Smooth muscle cell of the brain vasculature (primary cell): ENCODE measurements around the gene RPRD1B.
A peak's percentile ranks its signal among the peaks of the same experiment; 100 is the strongest.
"Not testable (repeated sequence)": the region's sequence is repeated elsewhere in the genome, so short reads cannot be mapped to it uniquely, and the experiment has no call there.

Experiments used
- DNase-seq: peaks from one replicate; pipeline ENCODE4 v3.0.0-alpha.2; 2012; ENCODE audit warnings: low read depth, low spot score

The RPRD1B gene

DNA sequence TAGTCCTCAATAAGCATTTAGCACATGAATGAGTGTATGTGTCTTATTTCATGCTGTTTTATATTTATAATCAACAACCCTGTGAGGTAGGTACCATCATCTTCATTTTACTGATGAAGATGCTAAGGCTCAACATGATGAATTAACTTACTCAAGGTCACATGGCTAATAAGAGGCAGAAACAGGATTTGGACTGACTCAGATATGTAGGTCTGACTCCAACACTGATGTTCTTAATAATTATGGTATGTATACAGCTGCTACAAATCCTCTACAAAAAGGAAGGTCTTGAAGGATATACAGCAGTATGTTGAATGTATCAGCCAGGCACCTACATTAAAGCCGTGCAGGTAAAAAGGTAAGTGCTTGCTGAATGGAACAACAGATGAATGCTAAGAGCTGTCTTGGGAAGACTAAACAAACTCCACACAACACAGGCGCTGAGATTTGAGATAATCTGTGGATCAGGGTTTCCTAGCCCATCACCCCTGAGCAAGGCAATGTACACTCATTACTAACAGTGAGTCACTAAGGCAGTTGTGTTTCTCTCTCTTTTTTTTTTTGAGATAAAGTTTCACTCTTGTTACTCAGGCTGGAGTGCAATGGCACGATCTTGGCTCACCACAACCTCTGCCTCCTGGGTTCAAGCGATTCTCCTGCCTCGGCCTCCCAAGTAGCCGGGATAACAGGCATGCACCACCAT is 32.2 kb upstream of the RPRD1B start:
- no peak for DNase-seq

- no peak for DNase-seq
Measured at GRCh38 chr20:38001981-38002380, 31.6 kb upstream of the RPRD1B start.

- no peak for DNase-seq
Measured at GRCh38 chr20:38002422-38002821, 31.1 kb upstream of the RPRD1B start.

GRCh38 chr20:38004416-38004815 is 29.1 kb upstream of the RPRD1B start:
- DNase-seq = no peak

GRCh38 chr20:38005903-38006302 is 27.6 kb upstream of the RPRD1B start:
- no peak for DNase-seq

GRCh38 chr20:38007526-38007925 is 26.0 kb upstream of the RPRD1B start:
- no peak for DNase-seq

GRCh38 chr20:38008233-38008944 is 25.2 kb upstream of the RPRD1B start:
- no peak for DNase-seq

DNA sequence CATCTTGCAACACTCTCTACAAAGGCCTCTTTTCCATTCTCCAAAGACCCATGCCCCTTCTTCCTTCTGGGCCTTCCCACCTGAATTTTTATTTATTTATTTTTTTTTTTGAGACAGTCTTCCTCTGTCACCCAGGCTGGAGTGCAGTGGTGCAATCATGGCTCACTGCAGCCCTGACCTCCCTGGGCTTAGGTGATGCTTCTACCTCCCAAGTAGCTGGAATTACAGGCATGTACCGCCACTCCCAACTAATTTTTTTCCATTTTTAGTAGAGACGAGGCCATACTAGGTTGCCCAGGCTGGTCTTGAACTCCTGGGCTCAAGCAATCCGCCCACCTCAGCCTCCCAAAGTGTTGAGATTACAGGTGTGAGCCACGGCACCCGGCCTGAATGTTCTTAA is 24.1 kb upstream of the RPRD1B start:
- DNase-seq = not testable (repeated sequence)

DNA sequence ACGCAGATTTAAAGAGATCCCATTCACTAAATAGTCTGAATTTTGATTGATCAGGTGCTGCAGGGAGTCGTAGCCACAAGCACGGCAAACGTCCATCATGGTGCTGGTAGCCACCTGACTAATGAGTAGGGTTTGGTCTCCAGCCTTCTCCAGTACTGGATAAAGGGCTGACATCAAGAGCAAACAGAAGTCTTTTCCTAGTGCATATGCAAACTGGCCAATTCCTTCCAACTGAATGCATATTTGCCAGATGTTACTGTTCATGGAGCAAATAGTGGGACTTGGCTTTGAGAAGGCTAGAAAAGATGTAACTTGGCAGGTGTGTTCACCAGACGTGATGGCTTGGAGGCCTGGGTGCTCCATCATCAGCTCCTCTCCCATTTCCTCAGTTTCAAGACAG is 21.9 kb upstream of the RPRD1B start:
- DNase-seq = no peak

GRCh38 chr20:38012332-38012731 is 21.2 kb upstream of the RPRD1B start:
- DNase-seq = no peak

DNA sequence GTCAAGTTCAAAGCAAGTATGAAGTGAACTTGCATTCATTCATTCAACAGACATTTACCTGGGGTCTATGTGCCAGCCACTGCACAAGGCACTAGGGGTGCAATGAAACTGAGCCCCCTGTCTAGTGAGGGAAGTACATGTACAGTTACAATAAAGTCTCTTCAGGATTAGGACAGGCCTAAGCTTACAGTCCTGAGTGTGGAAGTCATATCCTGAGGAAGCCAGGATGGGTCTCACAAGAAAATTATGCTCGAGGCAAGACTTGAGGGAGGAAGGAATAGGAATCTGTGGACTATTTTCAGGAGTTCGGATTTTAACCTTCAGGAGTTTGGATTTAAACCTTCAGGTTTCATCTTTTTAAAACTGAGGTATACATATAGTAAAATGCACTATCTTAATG is 19.7 kb upstream of the RPRD1B start:
- no peak for DNase-seq

GRCh38 chr20:38017959-38018358 is 15.6 kb upstream of the RPRD1B start:
- DNase-seq = no peak

GRCh38 chr20:38018385-38018784 is 15.2 kb upstream of the RPRD1B start:
- DNase-seq = no peak

DNA sequence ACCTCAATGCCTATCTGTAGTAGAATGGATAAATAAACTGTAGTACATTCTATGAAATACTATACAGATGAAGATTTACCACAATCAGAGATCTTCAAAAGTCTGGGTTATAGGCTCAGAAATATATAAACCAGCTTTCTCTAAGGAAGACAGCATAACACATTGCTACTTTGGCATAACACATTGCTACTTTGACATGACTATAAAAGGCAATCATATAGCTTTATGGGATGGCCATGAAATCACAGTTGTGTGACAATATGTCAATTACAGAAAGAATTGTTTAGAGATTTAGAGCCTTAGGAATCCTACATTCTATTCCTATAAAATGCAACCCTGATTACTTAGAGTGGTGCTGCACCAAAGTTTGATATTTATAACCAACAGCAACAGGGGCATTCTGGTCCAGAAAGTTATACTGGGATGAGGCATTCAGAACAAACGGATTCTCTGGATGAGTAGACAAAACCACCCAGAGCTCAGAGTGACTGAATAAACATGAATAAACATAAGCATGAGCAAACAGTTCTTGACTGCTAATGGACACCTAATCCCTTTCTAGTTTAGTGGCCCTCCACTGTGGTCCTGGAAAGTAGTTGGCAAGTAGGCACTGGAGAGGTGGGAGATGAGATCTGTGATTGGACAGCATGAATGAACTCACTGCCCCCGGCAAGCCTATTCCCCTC is 12.3 kb upstream of the RPRD1B start:
- DNase-seq = no peak

GRCh38 chr20:38023181-38024001 is 10.2 kb upstream of the RPRD1B start:
- peak; percentile 77 for DNase-seq

GRCh38 chr20:38024496-38024895 is 9.1 kb upstream of the RPRD1B start:
- DNase-seq = no peak

- no peak for DNase-seq
Measured at GRCh38 chr20:38029453-38029852, 4.1 kb upstream of the RPRD1B start.

DNA sequence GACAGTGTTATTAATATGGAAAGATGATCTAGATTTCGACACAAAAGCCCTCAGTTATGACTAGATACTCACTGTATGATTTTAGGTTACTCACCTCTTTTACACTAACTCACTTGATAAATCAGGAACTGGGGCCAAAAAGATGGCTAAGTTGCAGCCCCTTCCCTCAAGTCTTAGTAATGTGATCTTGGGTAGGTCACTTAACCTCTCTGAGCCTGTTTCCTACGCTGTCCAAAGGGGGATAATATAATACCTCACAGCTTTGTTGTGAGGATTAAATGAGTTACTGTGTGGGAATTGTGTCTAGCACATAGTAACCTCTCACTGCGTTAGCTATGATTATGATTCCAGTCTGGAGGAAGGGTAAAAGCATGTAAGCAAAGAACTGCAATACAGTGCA is 1.6 kb upstream of the RPRD1B start:
- DNase-seq = no peak

- DNase-seq = no peak
Measured at GRCh38 chr20:38032585-38033329, 789 bp upstream of the RPRD1B start.

DNA sequence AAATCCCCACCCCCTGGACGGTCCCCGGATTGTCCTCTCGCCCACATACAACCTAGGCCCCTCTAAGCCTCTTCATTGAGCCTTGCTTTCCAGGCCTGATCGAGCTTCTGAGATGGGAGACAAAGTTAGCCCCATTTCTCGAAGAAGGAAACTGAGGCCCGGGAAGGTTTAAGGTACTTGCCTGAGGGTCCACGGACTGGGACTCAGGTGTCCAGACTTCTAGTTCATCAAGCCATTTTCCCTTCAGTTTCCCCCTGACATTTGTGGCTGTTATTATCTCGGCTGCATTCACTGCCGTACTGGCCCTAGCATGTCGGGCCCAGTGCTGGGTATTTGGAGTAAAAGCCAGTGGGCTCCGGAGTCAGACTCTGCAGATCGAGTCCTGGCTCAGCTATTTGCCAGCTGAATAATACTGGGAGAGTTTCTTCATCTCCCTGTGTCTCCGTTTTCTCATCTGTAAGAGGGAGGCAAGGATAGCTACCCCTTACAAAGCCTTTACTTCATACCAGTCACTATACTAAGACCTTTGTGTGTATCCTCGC is 633 bp downstream of the RPRD1B start:
- no peak for DNase-seq

GRCh38 chr20:38034961-38035360 is 1.4 kb downstream of the RPRD1B start:
- DNase-seq = no peak
